Measurements from ENCODE around the gene STK38L.

Gene STK38L

DNA sequence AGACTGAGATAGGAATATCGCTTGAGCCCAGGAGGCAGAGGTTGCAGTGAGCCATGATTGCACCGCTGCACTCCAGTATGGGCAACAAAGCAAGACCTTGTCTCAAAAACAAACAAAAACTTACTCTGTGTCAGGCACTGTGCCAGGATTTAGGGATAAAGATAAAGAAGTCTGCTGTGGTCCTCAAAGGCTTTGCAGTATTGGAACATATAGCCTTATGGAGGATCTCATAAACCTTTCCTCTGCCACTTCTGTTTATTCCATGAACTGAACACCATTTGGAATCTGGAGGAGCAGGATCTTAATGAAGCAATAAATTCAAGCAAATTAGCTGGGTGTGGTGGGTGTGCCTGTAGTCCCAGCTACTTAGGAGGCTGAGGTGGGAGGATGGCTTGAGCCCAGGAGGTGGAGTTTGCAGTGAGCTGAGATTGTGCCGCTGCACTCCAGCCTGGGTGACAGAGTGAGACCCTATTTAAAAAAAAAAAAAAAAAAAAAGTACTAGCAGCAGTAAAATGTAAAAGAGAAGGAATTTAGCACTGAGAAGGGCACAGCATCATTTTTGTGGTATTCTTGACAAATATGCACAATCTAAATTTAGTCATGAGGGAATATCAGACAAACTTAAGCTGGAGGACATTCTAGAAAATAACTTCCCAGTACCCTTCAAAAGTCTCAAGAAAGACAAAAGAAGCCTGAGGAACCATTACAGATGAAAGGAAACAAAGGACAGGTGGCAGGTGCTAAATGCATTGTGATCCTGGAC, 115.7 kb downstream of the STK38L start:
- no peak overlapping the region for H3K9ac ChIP-seq (ENCODE audit: low read depth in 1 of 2, low read length in 2 of 2)
- H3K27ac ChIP-seq (ENCODE audit: low read depth in 2 of 2, low read length in 2 of 2): no peak overlapping the region
- H3K9me3 ChIP-seq (ENCODE audit: control insufficient read depth in 2 of 2, low read length in 2 of 2): no peaks in the 10 kb centered on the region
- H3K4me3 ChIP-seq (ENCODE audit: low read length in 2 of 2): no peak overlapping the region
- H3K4me1 ChIP-seq (ENCODE audit: control insufficient read depth in 2 of 2, insufficient read depth in 2 of 2, low read length in 2 of 2): no peaks in the 10 kb centered on the region
- no peaks in the 10 kb centered on the region for H3K36me3 ChIP-seq (ENCODE audit: control insufficient read depth in 2 of 2, insufficient read depth in 2 of 2, low read length in 2 of 2)
- H3K27me3 ChIP-seq (ENCODE audit: control insufficient read depth in 2 of 2, insufficient read depth in 2 of 2, low read length in 2 of 2): no peaks in the 10 kb centered on the region

DNA sequence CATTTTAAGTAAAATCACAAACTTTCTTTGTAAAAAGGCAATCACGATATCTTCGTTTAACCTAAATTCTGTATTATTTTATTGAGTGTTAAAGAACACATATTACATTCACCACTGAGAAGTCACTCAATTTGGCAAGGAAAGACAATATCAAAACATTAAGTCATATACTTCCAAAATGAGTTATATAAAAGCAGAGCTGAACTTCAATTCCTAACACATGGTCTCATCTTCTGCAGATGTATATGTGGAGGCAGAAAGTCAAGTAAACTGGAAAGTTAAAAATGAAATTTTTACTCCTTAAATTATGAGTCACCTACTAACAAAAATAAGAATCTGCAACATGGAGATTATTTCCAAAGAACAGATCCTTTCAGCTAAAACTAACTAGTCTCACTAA, 117.3 kb downstream of the STK38L start:
- Histone ChIP-seq H3K27me3 (ENCODE audit: control insufficient read depth in 2 of 2, insufficient read depth in 2 of 2, low read length in 2 of 2) (no peaks in the 10 kb centered on the region), H3K4me3 (ENCODE audit: low read length in 2 of 2) (no peak overlapping the region), H3K9me3 (ENCODE audit: control insufficient read depth in 2 of 2, low read length in 2 of 2) (no peaks in the 10 kb centered on the region), H3K9ac (ENCODE audit: low read depth in 1 of 2, low read length in 2 of 2) (no peak overlapping the region), H3K27ac (ENCODE audit: low read depth in 2 of 2, low read length in 2 of 2) (no peak overlapping the region), H3K4me1 (ENCODE audit: control insufficient read depth in 2 of 2, insufficient read depth in 2 of 2, low read length in 2 of 2) (no peaks in the 10 kb centered on the region), H3K36me3 (ENCODE audit: control insufficient read depth in 2 of 2, insufficient read depth in 2 of 2, low read length in 2 of 2) (no peaks in the 10 kb centered on the region)

DNA sequence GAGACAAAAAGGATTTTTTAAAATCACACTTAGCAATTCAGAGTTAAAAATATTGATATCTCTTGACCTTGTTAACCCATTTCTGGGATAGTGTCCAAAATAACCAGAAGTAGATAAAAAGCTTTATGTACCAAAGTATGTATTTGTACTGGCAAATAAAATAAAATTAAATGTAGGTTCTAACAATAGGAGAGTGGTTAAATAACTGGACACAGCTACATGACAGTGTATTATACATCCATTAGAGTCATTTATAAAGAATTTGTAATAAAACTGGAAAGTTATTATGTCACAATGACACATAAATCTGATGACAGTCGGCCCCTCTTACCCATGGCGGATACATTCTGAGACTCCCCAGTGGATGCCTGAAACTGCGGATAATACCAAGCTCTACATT, 122.5 kb downstream of the STK38L start:
- Histone ChIP-seq H3K4me3 (ENCODE audit: low read length in 2 of 2) (no peak overlapping the region), H3K4me1 (ENCODE audit: control insufficient read depth in 2 of 2, insufficient read depth in 2 of 2, low read length in 2 of 2) (no peaks in the 10 kb centered on the region), H3K27ac (ENCODE audit: low read depth in 2 of 2, low read length in 2 of 2) (no peak overlapping the region), H3K36me3 (ENCODE audit: control insufficient read depth in 2 of 2, insufficient read depth in 2 of 2, low read length in 2 of 2) (no peaks in the 10 kb centered on the region), H3K9ac (ENCODE audit: low read depth in 1 of 2, low read length in 2 of 2) (no peak overlapping the region), H3K27me3 (ENCODE audit: control insufficient read depth in 2 of 2, insufficient read depth in 2 of 2, low read length in 2 of 2) (no peaks in the 10 kb centered on the region), H3K9me3 (ENCODE audit: control insufficient read depth in 2 of 2, low read length in 2 of 2) (no peaks in the 10 kb centered on the region)

- no peaks in the 10 kb centered on the region for H3K36me3 ChIP-seq (ENCODE audit: control insufficient read depth in 2 of 2, insufficient read depth in 2 of 2, low read length in 2 of 2)
- no peaks in the 10 kb centered on the region for H3K27me3 ChIP-seq (ENCODE audit: control insufficient read depth in 2 of 2, insufficient read depth in 2 of 2, low read length in 2 of 2)
- H3K9me3 ChIP-seq (ENCODE audit: control insufficient read depth in 2 of 2, low read length in 2 of 2): no peaks in the 10 kb centered on the region
- no peak overlapping the region for H3K27ac ChIP-seq (ENCODE audit: low read depth in 2 of 2, low read length in 2 of 2)
- H3K4me1 ChIP-seq (ENCODE audit: control insufficient read depth in 2 of 2, insufficient read depth in 2 of 2, low read length in 2 of 2): no peaks in the 10 kb centered on the region
- no peak overlapping the region for H3K9ac ChIP-seq (ENCODE audit: low read depth in 1 of 2, low read length in 2 of 2)
- H3K4me3 ChIP-seq (ENCODE audit: low read length in 2 of 2): no peak overlapping the region
These were observed 123.0 kb downstream of the STK38L start for GRCh38 chr12:27367078-27367477.

Data from mucosa of rectum (tissue), 2 donors.